GM19025 (cell line): ENCODE measurements around the gene MRAP2.

Experiments
- ATAC-seq: cut with Tn5 transposase; IDR thresholded peaks from one replicate; pipeline ENCODE4 v1.9.1; 2021; ENCODE audit warnings: mild to moderate bottlenecking, low read depth, moderate library complexity; ENCODE audit not compliant: unreplicated experiment

Gene MRAP2, protein sequence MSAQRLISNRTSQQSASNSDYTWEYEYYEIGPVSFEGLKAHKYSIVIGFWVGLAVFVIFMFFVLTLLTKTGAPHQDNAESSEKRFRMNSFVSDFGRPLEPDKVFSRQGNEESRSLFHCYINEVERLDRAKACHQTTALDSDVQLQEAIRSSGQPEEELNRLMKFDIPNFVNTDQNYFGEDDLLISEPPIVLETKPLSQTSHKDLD

DNA sequence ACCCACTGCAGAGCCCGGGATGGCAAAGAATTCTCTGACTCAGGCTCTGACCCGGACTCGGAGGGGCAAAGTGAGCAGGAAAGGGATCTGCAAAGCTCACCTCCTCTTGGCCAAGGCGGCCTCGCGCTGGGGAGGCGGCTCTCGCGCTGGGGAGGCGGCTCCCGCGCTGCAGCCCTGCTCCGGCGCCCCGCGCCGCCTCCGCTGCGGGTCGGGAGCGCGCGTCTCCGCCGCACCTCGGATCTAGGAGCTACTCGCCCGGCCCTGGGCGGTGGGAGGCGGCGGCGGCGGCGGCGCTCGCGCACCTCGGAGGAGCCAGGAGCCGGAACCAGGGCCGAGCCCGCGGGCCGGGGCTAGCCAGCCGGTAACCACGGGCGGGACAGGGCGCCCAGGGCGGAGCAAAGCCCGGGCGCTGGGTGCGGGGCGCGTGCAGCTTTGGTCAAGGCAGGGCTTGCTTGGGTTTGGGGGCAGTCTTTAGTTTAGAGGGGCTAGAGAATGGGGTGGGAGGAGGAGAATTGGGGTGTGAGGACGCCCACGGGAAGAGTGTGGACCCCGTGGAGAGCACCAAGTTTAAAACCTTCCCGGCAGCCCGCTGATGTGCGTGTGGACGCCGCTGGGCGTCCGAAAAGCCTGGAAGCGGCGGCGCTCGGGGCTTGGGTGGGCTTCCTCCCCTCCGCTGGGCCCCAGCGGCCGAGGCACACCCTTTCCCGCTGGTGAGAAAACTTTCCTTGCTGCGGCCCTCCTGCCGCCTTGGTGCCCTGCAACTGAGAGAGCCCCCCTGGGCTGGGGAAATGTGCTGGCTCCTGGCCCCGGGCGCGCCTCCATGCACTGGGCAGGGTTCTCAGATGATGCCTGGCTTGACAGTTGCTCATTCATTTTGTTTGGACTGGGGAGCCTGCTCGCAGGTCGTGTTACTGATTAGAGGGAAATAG is at the start of gene MRAP2:
Gene MRAP2, plus strand, starts transcription at position 250 of the 929 bp plus-strand sequence. CDS start 21,547 bp downstream, outside the sequence.
- ATAC-seq: no peak

GRCh38 chr6:83984411-83984810 is 49.2 kb upstream of the MRAP2 start:
- no peak for ATAC-seq

DNA sequence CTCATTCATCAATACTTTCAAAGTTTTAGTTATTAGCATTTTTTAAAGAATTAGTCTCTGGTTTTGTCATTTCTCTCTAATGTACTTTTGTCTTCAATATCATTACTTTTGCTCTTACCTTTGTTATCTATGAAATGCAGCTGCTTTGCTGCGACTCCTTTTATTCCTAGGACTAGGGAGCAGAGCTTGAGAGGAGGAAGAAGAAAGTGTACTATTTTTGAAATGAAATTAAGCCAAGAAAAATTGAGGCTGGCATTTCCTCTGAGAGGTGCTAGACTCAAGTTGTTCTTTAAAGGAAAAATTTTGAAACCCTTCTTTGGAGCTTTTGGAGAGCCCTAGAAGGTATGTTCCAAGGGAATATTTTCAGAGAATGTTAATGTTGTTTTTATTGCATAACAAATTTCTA is 48.3 kb upstream of the MRAP2 start:
- no peak for ATAC-seq

- ATAC-seq: no peak
Measured at GRCh38 chr6:83985715-83986114, 47.9 kb upstream of the MRAP2 start.

- ATAC-seq: no peak
Measured at GRCh38 chr6:83998021-83998584, 35.5 kb upstream of the MRAP2 start.

DNA sequence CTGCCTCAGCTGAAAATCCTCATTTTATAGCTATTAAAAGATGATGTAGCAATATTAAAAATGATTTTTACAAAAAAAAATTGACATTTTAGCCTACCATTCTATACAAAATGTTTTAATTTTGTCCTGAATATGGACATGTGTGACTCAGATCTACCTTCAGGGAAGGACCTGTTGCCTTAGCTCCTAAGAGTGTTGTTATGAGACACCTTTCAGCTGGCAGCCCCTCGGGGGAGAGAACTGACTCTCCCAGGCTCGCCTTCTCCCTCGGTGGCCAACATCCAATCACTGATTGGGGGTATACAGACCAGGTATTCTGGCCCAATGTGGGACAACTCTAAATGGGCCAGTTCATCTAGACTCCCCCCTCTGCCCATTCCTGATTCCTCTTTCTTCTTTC is 32.5 kb upstream of the MRAP2 start:
- ATAC-seq: no peak

GRCh38 chr6:84002226-84002625 is 31.3 kb upstream of the MRAP2 start:
- ATAC-seq: no peak

DNA sequence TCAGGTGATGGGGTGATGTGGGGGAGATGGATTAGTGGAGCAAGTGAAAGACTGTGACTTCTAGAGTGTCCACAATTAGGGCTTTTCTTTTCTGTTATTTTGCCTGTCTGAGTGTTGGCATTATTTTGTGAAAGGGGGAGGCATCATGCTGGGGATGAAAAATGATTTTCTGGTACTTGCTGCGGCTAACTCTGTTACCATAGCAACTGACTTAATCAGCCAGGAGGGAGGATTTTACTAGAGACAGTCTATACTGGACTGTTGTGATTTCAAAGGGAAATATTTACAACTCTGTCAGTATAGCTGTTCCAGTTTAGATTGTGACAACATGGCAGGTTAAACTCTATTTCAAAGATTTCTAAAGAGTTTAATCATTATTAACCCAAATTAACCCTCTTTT is 30.4 kb upstream of the MRAP2 start:
- no peak for ATAC-seq

- no peak for ATAC-seq
Measured at GRCh38 chr6:84003654-84004053, 29.9 kb upstream of the MRAP2 start.

- no peak for ATAC-seq
Measured at GRCh38 chr6:84007871-84008270, 25.7 kb upstream of the MRAP2 start.

GRCh38 chr6:84013354-84013753 is 20.2 kb upstream of the MRAP2 start:
- no peak for ATAC-seq

- no peak for ATAC-seq
Measured at GRCh38 chr6:84013931-84014330, 19.6 kb upstream of the MRAP2 start.

GRCh38 chr6:84016029-84016428 is 17.5 kb upstream of the MRAP2 start:
- no peak for ATAC-seq

GRCh38 chr6:84017709-84018452 is 15.7 kb upstream of the MRAP2 start:
- no peak for ATAC-seq

- no peak for ATAC-seq
Measured at GRCh38 chr6:84018453-84019061, 15.0 kb upstream of the MRAP2 start.

GRCh38 chr6:84019141-84019841 is 14.3 kb upstream of the MRAP2 start:
- no peak for ATAC-seq

- ATAC-seq: no peak
Measured at GRCh38 chr6:84019842-84020211, 13.7 kb upstream of the MRAP2 start.

DNA sequence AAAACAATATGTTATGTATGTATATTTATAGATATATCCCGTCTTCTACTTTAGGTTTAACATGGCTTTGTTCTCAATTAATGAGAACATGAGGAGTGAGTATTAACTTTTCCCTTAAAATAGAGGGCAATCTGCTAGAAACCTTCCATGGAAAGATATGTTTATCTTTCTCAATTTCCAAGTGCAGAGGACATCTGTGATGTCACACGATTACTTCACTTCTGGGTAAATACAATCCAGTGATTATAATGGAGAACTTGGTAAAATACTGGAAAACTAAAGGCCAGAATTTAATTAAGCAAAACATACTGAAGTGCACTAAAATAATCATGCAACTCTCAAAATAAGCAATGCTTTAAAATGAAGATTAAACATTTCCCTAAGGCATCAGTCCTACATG is 11.9 kb upstream of the MRAP2 start:
- ATAC-seq: no peak

- no peak for ATAC-seq
Measured at GRCh38 chr6:84026721-84027164, 6.8 kb upstream of the MRAP2 start.
